Esophagus (tissue), 2 donors: ENCODE results near the gene WAC. TPM values are rescaled to one million over a fixed set of nuclear protein-coding genes. Genes with fewer than 3 reads are reported as not detected.
A peak's percentile ranks its signal among the peaks of the same experiment; 100 is the strongest.
"Not testable (repeated sequence)": the region's sequence is repeated elsewhere in the genome, so short reads cannot be mapped to it uniquely, and the experiment has no call there.

Experiments used
- H3K27ac ChIP-seq, 2 donors: one replicate each; pipeline ENCODE4 v1.5.1; 2013; ENCODE audit warnings: low read depth in 2 of 2, mild to moderate bottlenecking in 2 of 2, inconsistent platforms in 1 of 2, low read length in 1 of 2, moderate library complexity in 1 of 2
- H3K27me3 ChIP-seq, 2 donors: one replicate each; pipeline ENCODE4 v1.6.1; 2013; ENCODE audit warnings: low read length in 2 of 2, control low read depth in 1 of 2, mild to moderate bottlenecking in 1 of 2; ENCODE audit not compliant: insufficient read depth in 2 of 2, control insufficient read depth in 1 of 2
- H3K36me3 ChIP-seq, 2 donors: one replicate each; pipeline ENCODE4 v1.6.1; 2013; ENCODE audit warnings: low read length in 1 of 2; ENCODE audit not compliant: control insufficient read depth in 2 of 2, insufficient read depth in 2 of 2
- H3K4me1 ChIP-seq, 2 donors: one replicate each; pipeline ENCODE4 v1.6.1; 2013; ENCODE audit warnings: low read length in 1 of 2; ENCODE audit not compliant: control insufficient read depth in 2 of 2, insufficient read depth in 2 of 2
- H3K4me3 ChIP-seq, 2 donors: one replicate each; pipeline ENCODE4 v1.5.1; 2013; ENCODE audit warnings: low read length in 2 of 2, mild to moderate bottlenecking in 2 of 2, low read depth in 1 of 2, moderate library complexity in 1 of 2
- H3K9me3 ChIP-seq, 2 donors: one replicate each; pipeline ENCODE4 v1.6.1; 2013; ENCODE audit warnings: mild to moderate bottlenecking in 2 of 2, low read depth in 1 of 2, low read length in 1 of 2, moderate library complexity in 1 of 2; ENCODE audit not compliant: control insufficient read depth in 2 of 2, insufficient read depth in 1 of 2
- WGBS, 2 donors: extraction: QIAGEN DNeasy Blood & Tissue Kit; methylation state at CpG; one replicate each; pipeline ENCODE4 v1.1.7; 2013; 5-methylcytosine and 5-hydroxymethylcytosine counted together
- polyA plus RNA-seq, 2 donors: library from polyadenylated mRNA; stranded (reverse); fragments of 200-250 nt; gene quantifications; one replicate each; pipeline ENCODE4 v1.2.3, GENCODE V29; 2013
- donor health status: healthy with polysubstance abuse.
- donor health status: Bipolar disorder and iron deficiency.

Gene WAC
- polyA plus RNA-seq, 2 donors, result 20.5 to 33.3 TPM

DNA sequence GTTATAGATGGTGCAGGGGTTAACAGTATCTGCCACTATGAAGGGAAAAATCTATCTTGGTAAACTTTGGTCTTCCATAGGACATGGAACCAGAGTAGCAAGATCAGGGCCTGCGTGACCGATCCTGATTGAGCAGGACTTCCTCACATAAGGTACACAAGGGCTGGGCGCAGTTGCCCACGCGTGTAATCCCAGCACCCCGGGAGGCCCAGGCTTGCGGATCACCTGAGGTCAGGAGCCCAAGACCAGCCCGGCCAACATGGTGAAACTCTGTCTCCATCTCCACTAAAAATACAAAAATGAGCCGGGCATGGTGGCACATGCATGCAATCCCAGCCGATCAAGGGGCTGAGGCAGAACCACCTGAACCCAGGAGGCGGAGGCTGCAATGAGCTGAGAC is 11.0 kb upstream of the WAC start:
- H3K27ac ChIP-seq, H3K4me1 ChIP-seq, H3K4me3 ChIP-seq, H3K27me3 ChIP-seq, H3K36me3 ChIP-seq, H3K9me3 ChIP-seq: not testable (repeated sequence)
- 98 to 99% methylated on average over 11 of the region's 11 CpGs for WGBS, 2 donors

DNA sequence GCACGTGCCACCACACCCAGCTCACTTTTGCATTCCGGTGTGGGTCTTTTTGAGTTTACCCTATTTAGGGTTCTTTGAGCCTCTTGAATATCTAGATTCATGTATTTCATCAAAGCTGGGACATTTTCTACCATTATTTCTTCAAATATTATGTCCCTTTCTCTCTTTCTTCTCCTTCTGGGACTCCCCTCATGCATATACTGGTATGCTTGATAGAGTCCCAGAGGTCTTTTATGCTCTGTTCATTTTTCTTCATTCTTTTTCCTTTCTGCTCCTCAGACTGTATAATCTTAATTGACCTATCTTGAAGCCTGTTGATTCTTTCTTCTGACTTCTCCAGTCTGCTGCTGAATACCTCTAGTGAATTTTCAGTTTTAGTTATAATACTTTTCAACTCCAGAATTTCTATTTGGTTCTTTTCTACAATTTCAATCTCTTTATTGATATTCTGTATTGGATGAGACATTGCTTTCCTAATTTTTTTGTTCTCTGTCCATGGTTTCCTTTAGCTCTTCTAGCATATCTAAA is 9.1 kb upstream of the WAC start:
- H3K27me3 ChIP-seq, result no peaks in the 10 kb centered on the region
- no peaks in the 10 kb centered on the region for H3K9me3 ChIP-seq
- H3K4me1 ChIP-seq, result no peaks in the 10 kb centered on the region
- H3K4me3 ChIP-seq, result no peak overlapping the region
- peaks cover 0 to 5% of the 10 kb centered on the region in 2 donors for H3K36me3 ChIP-seq
- 97 to 98% methylated on average over 2 of the region's 2 CpGs for WGBS, 2 donors
- no peak overlapping the region for H3K27ac ChIP-seq

DNA sequence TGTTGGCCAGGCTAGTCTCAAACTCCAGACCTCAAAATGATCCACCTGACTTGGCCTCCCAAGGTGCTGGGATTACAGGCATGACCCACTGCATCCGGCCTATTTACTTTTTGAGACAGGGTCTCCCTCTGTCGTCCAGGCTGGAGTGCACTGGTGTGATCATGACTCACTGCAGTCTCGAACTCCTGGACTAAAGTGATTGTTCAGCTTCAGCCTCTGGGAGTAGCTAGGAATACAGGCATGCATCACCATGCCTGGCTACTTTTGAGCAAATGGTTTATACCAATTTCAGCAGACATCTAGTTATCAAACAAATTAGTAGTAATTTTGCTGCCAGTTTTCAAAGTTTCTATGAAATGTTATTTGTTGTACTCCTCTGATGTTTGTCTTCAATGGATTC is 2.2 kb upstream of the WAC start:
- 69 to 70% methylated on average over 3 of the region's 3 CpGs for WGBS, 2 donors

DNA sequence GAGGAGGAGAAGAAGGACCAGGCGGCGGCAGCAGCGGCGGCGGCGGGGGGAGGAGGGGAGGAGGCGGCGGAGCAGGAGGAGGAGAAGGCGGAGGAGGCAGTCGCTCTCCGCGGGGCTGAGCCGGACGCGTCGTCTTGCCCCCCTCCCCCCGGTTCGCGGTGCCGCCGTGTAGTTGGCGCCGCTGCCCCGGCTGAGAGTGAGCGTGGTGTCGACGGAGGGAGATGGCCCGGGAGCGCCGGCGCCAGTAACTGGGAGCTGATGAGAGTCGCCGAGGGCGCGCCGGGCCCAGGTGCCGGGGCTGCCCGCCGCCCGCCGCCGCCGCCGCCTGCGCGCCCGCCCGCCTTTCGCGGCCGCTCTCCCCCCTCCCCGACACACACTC is 257 bp downstream of the WAC start:
- Histone ChIP-seq H3K4me1 (no peaks in the 10 kb centered on the region), H3K9me3 (no peaks in the 10 kb centered on the region), H3K27ac (peak overlapping the region; percentile 95 to 97), H3K27me3 (no peaks in the 10 kb centered on the region), H3K36me3 (peaks cover 0 to 8% of the 10 kb centered on the region in 2 donors), H3K4me3 (peak overlapping the region; percentile 79 to 98)
- 0 to 1% methylated on average over 35 to 51 of the region's 52 CpGs for WGBS, 2 donors

More for the DNA sequence above, 2.2 kb upstream of the WAC start:
- Histone ChIP-seq H3K36me3 (peaks cover 0 to 4% of the 10 kb centered on the region in 2 donors), H3K27ac (no peak overlapping the region), H3K4me1 (no peaks in the 10 kb centered on the region), H3K27me3 (no peaks in the 10 kb centered on the region), H3K9me3 (no peaks in the 10 kb centered on the region), H3K4me3 (no peak overlapping the region)

DNA sequence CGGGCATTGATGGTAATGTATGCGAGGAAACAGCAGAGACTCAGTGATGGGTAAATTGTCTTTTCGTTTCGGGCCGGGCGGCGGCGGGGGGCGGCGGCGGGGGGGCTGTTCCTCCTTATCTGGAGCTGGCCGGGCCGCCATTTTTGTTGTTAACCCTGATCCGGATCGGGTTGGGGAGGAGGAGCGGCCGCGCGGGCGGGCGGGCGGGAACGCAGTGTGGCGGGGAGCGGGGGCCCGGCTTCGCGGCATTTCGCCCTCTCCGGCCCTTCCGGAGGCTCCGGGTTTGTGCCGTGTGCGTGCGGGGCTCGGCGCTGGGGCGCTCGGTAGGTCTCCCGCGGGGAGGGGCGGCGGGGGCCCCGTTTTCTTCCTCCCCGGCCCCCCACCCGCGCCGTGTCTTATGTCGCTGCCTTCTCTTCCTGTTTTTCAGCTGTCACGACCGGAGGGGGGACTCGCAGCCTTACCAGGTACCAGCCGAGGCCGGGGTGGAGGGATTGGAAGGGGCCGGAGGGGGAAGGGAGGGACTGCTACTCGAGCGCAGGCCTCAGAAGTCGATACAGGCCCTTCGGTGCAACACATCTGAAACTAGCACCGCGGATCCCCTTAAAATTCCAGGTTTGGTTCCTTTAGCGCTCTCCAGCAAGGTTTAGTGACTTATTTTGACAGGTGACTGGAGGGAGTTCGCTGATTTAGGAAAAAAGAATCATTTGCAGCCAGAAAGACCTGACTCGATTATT is 820 bp downstream of the WAC start:
- no peaks in the 10 kb centered on the region for H3K9me3 ChIP-seq
- 0 to 1% methylated on average over 53 to 64 of the region's 64 CpGs for WGBS, 2 donors
- peak overlapping the region; percentile 87 to 98 for H3K4me3 ChIP-seq
- peak overlapping the region; percentile 95 to 97 for H3K27ac ChIP-seq
- H3K4me1 ChIP-seq, result no peaks in the 10 kb centered on the region
- H3K36me3 ChIP-seq, result peaks cover 0 to 13% of the 10 kb centered on the region in 2 donors
- H3K27me3 ChIP-seq, result no peaks in the 10 kb centered on the region

DNA sequence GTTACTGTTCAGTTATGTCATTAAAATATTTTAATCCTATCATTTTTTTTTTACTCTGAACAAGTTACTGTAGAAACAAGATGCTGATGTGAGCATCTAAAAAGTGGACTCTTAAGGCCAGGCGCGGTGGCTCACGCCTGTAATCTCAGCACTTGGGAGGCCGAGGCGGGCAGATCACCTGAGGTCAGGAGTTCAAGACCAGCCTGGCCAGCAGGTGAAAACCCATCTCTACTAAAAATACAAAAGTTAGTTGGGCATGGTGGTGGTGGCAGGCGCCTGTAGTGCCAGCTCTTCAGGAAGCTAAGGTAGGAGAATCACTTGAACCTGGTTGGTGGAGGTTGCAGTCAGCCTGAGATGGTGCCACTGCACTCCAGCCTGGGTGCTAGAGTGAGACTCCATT is 2.9 kb downstream of the WAC start:
- no peaks in the 10 kb centered on the region for H3K9me3 ChIP-seq
- no peaks in the 10 kb centered on the region for H3K27me3 ChIP-seq
- no peak overlapping the region for H3K4me3 ChIP-seq
- H3K36me3 ChIP-seq, result peaks cover 0 to 9% of the 10 kb centered on the region in 2 donors
- WGBS, 2 donors, result 95 to 96% methylated on average over 6 of the region's 6 CpGs
- no peak overlapping the region for H3K27ac ChIP-seq
- H3K4me1 ChIP-seq, result no peaks in the 10 kb centered on the region

DNA sequence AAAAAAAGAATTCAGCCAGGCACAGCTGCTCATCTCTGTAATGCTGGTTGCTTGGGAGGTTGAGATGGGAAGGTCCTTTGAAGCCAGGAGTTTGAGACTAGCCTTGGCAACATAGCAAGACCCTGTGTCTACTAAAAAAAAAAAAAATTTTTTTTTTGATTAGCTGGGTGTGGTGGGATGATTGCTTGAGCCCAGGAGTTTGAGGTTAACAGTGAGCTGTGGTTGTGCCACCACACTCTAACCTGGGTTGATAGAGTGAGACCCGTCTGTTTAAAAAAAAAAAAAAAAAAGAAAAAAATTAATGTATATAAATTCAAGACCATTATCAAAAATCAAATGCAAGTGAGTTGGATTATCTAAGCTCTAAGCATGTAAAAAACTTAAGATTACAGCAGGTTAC is 5.7 kb downstream of the WAC start:
- WGBS, 2 donors, result 65 to 74% methylated on average over 1 of the region's 1 CpG
- Histone ChIP-seq H3K27ac (no peak overlapping the region), H3K9me3 (no peaks in the 10 kb centered on the region), H3K36me3 (peaks cover 0 to 15% of the 10 kb centered on the region in 2 donors), H3K4me3 (no peak overlapping the region), H3K27me3 (no peaks in the 10 kb centered on the region), H3K4me1 (no peaks in the 10 kb centered on the region)

DNA sequence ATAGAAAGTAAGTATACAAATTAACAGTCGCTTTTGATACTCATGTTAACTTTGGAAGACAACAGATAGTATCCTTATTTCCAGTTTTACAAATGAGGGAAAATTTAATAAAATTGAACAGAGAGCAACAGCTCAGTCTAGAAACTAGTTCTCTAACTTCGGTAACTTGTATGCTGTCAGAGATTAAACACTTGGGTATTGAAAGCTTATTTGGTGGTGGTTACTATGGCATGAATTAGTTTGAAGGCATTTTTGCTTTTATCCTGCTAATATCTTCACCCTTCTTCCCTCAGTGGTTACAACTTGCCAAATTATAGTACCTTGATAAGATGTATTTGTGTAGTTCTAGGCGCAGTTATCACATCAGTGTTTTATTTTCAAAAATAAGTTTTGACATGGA is 7.2 kb downstream of the WAC start:
- Histone ChIP-seq H3K36me3 (peaks cover 0 to 17% of the 10 kb centered on the region in 2 donors), H3K4me3 (no peak overlapping the region), H3K9me3 (no peaks in the 10 kb centered on the region), H3K27me3 (no peaks in the 10 kb centered on the region), H3K27ac (no peak overlapping the region), H3K4me1 (no peaks in the 10 kb centered on the region)
- WGBS, 2 donors, result 88 to 89% methylated on average over 3 of the region's 3 CpGs

DNA sequence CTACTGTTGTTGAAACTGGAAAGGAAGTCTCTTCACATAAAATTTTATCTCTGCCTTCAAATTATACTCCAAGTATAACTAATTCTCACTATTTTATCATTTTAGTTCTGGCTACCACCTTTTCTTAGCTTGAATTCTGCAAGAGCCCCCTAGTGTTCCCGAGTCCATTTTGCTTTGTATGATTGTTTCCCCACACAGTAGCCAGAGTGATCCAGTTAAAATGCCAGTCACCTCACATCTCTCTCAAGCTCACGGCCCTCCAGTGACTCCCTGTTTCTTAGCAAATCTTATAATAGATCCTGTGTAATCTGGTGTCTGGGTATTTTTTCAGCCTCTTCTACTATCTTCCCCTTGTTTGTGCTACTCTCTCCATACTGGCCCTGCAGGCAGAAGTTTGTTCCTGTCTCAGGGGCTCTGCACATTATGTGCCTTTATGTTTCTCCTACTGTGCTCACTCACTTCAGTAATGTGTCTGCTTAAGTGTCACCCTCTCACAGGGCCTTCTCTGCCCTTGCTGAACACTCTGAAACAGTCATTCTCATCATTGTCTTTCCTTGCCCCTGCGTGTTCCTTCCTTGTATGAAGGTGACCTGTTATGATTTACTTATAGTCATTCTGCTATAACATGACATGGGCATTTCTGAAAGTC is 8.9 kb downstream of the WAC start:
- Histone ChIP-seq H3K4me3 (no peak overlapping the region), H3K36me3 (peaks cover 0 to 13% of the 10 kb centered on the region in 2 donors), H3K9me3 (no peaks in the 10 kb centered on the region), H3K4me1 (no peaks in the 10 kb centered on the region), H3K27me3 (no peaks in the 10 kb centered on the region), H3K27ac (no peak overlapping the region)
- 73 to 74% methylated on average over 3 of the region's 3 CpGs for WGBS, 2 donors

DNA sequence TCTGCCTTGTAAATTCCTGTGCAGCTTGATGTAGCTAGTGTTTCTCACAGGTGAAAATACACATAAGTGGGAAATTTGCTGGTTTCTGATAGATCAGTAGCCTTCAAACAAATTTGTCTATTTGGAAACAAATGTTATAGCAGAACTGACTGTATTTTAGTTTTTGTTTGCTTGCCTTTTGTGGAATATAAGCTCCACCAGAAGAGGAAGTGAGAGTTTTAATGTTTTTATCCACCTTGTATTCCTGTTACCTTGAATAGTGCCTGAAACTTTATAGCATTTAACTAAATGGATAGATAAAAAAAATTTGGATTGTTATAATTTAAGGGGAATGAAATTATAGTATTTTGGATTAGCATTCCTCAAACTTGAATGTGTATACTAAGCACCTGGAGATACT is 9.8 kb downstream of the WAC start:
- Histone ChIP-seq H3K27me3 (no peaks in the 10 kb centered on the region), H3K36me3 (peaks cover 0 to 13% of the 10 kb centered on the region in 2 donors), H3K4me1 (no peaks in the 10 kb centered on the region), H3K9me3 (no peaks in the 10 kb centered on the region), H3K27ac (no peak overlapping the region), H3K4me3 (no peak overlapping the region)
